Stimulated activated CD8-positive, alpha-beta memory T cell treated with anti-CD3 and anti-CD28 coated beads, Interleukin-7, amount 100 ng/mL, for 1 hour (primary cell): Measurements from ENCODE around the gene RAB34.
"Not testable (repeated sequence)": the region's sequence is repeated elsewhere in the genome, so short reads cannot be mapped to it uniquely, and the experiment has no call there.

Source experiments
- DNase-seq, 2 donors: peaks; one replicate each; pipeline ENCODE4 v3.0.0-alpha.2; 2020; ENCODE audit warnings: low read depth in 2 of 2

The RAB34 gene

GRCh38 chr17:28745786-28746411, 28.2 kb upstream of the RAB34 start:
- no peak for DNase-seq

GRCh38 chr17:28744972-28745785, 27.5 kb upstream of the RAB34 start:
- no peak for DNase-seq

GRCh38 chr17:28744104-28744971, 26.7 kb upstream of the RAB34 start:
- peak in 1 of 2 donors; percentile 44 for DNase-seq

- DNase-seq = peak; percentile 48 to 50
Measured at GRCh38 chr17:28743243-28744103, 25.8 kb upstream of the RAB34 start, which contains the start of gene TRAF4. Gene TRAF4, plus strand, starts transcription at chr17:28744011. Its CDS starts 102 bp downstream, at chr17:28744113.

GRCh38 chr17:28741358-28742349, 24.0 kb upstream of the RAB34 start:
- no peak for DNase-seq

- no peak for DNase-seq
Measured at GRCh38 chr17:28740406-28741357, 23.0 kb upstream of the RAB34 start.

- DNase-seq = no peak
Measured at GRCh38 chr17:28738680-28739384, 21.2 kb upstream of the RAB34 start.

- DNase-seq = no peak
Measured at GRCh38 chr17:28737770-28738679, 20.4 kb upstream of the RAB34 start.

- DNase-seq = no peak
Measured at GRCh38 chr17:28737316-28737715, 19.6 kb upstream of the RAB34 start.

- not testable (repeated sequence) for DNase-seq
Measured at GRCh38 chr17:28735913-28736769, 18.5 kb upstream of the RAB34 start.

GRCh38 chr17:28735242-28735722, 17.6 kb upstream of the RAB34 start:
- no peak for DNase-seq

GRCh38 chr17:28734712-28735241, 17.1 kb upstream of the RAB34 start:
- no peak for DNase-seq

GRCh38 chr17:28733346-28733745, 15.7 kb upstream of the RAB34 start:
- no peak for DNase-seq

- no peak for DNase-seq
Measured at GRCh38 chr17:28729950-28730330, 12.3 kb upstream of the RAB34 start.

- DNase-seq = peak; percentile 94 to 98
Measured at GRCh38 chr17:28728364-28729200, 10.9 kb upstream of the RAB34 start, which contains the start of gene NEK8. Gene NEK8, plus strand, starts transcription at chr17:28728788. Its CDS starts 26 bp downstream, at chr17:28728814.
